ENCODE data around the gene STRA8. TPM values are rescaled to one million over a fixed set of nuclear protein-coding genes. Genes with fewer than 3 reads are reported as not detected.

Gene STRA8
- total RNA-seq, 1 experiment from 2014 or later: not detected

Small RNAs within 50 kb of the gene (small RNA-seq; reads per million reads assigned to genes)
- not detected for gene MIR6509

Other genes with a start within 250 kb of the STRA8 start
- gene AGBL3, start 247.3 kb upstream of the STRA8 start, total RNA-seq (2014; rRNA removed; shearing (Covaris generic)): 0.18 and 0.31 TPM in 2 replicates
- 1.8 and 4.1 TPM in 2 replicates for gene TMEM140, start 85.8 kb upstream of the STRA8 start, total RNA-seq (2014; rRNA removed; shearing (Covaris generic))
- gene CYREN, start 63.1 kb upstream of the STRA8 start, total RNA-seq (2014; rRNA removed; shearing (Covaris generic)): 70.3 and 78.5 TPM in 2 replicates
- gene WDR91, start 22.3 kb upstream of the STRA8 start, total RNA-seq (2014; rRNA removed; shearing (Covaris generic)): 8.9 and 10.8 TPM in 2 replicates

Measured in HT-29 (cell line).